Panc1 (cell line): Measurements from ENCODE around the gene ING2. TPM values are rescaled to one million over a fixed set of nuclear protein-coding genes. Genes with fewer than 3 reads are reported as not detected.

Source experiments
- ATAC-seq: fragments of 200-7000 bp; cut with Tn5 transposase; 2 replicates; pipeline ENCODE4 v1.9.1; 2020; ENCODE audit warnings: mild to moderate bottlenecking, moderate library complexity
- BruUV-seq: library from RNA; stranded (reverse); fragments of 400-500 nt; replicated peaks from 2 replicates; lab custom pipeline; 2021; lab: Mats Ljungman, UMichigan
- CTCF ChIA-PET: fragments of 300-600 bp; sonication (Branson Sonifier 250); formaldehyde crosslinking; loops from one replicate; lab custom pipeline; 2022; ENCODE audit warnings: antibody characterized with exemption; lab: Charles Lee
- POLR2A ChIA-PET: fragments of 300-600 bp; sonication (Branson Sonifier 250); formaldehyde crosslinking; loops from one replicate; lab custom pipeline; 2022; ENCODE audit warnings: antibody characterized with exemption; lab: Charles Lee
- DNase-seq: peaks from one replicate; pipeline ENCODE4 v3.0.0-alpha.2; 2010; ENCODE audit warnings: low read depth, low spot score
- H3K27ac ChIP-seq: 2 replicates; pipeline ENCODE4 v1.5.1; 2011; ENCODE audit warnings: mild to moderate bottlenecking, low read length, inconsistent platforms
- H3K27me3 ChIP-seq: fragments of 200-500 bp; sonication (Bioruptor generic); 2 replicates; pipeline ENCODE4 v1.6.0; 2014; ENCODE audit warnings: low read length, inconsistent platforms; ENCODE audit not compliant: control insufficient read depth, insufficient read depth
- H3K36me3 ChIP-seq: fragments of 200-500 bp; sonication (Bioruptor generic); 2 replicates; pipeline ENCODE4 v1.5.1; 2014; ENCODE audit warnings: inconsistent platforms, mild to moderate bottlenecking, low read length, moderate library complexity; ENCODE audit not compliant: control insufficient read depth, insufficient read depth
- H3K4me1 ChIP-seq: 2 replicates; pipeline ENCODE4 v1.5.1; 2011; ENCODE audit warnings: inconsistent platforms, mild to moderate bottlenecking, low read length, moderate library complexity; ENCODE audit not compliant: control insufficient read depth, insufficient read depth
- H3K4me3 ChIP-seq, 2 experiments: 2 replicates each; pipeline ENCODE4 v1.5.1; 2011 to 2012; ENCODE audit warnings: low read depth in 2 of 2, low read length in 2 of 2, mild to moderate bottlenecking in 2 of 2, inconsistent platforms in 1 of 2, moderate library complexity in 1 of 2
- H3K9me3 ChIP-seq: fragments of 200-500 bp; sonication (Bioruptor generic); 2 replicates; pipeline ENCODE4 v1.5.1; 2014; ENCODE audit warnings: low read depth, mild to moderate bottlenecking, inconsistent platforms, low read length, moderate library complexity; ENCODE audit not compliant: control insufficient read depth, insufficient read depth
- CTCF ChIP-seq: fragments of 450-650 bp; IDR thresholded peaks from 2 replicates; pipeline ENCODE4 v1.5.1; 2017; ENCODE audit warnings: mild to moderate bottlenecking
- POLR2AphosphoS5 ChIP-seq: IDR thresholded peaks from 2 replicates; pipeline ENCODE4 v1.6.1; 2012; ENCODE audit warnings: mild to moderate bottlenecking, low read depth, low read length, moderate library complexity
- REST ChIP-seq, 2 experiments: IDR thresholded peaks; 2 replicates each; pipeline ENCODE4 v1.6.1; 2011 to 2012; ENCODE audit warnings: low read depth in 2 of 2, control low read depth in 1 of 2, low read length in 1 of 2, mild to moderate bottlenecking in 1 of 2, moderate library complexity in 1 of 2; ENCODE audit not compliant: insufficient read depth in 1 of 2
- SIN3A ChIP-seq: IDR thresholded peaks from 2 replicates; pipeline ENCODE4 v1.6.1; 2012; ENCODE audit warnings: low read depth, mild to moderate bottlenecking, low read length, moderate library complexity, borderline replicate concordance; ENCODE audit not compliant: insufficient read depth
- TCF7L2 ChIP-seq: IDR thresholded peaks from 2 replicates; pipeline ENCODE4 v1.6.1; 2011; ENCODE audit warnings: mild to moderate bottlenecking, low read depth, low read length, inconsistent platforms
- in situ Hi-C: cut with HindIII; loops from 2 replicates; pipeline ENCODE4 v1.10.0; 2016; ENCODE audit warnings: low sequenced_read_pairs, low pct_unique_long_range_greater_than_20kb
- intact Hi-C: fragments of 100-400 bp; cut with micrococcal nuclease; formaldehyde crosslinking; loops from one replicate; pipeline ENCODE4 v1.10.0; 2022; ENCODE audit not compliant: unreplicated experiment
- total RNA-seq: library from RNA; stranded (reverse); gene quantifications from one replicate; pipeline ENCODE4 v1.2.1, GENCODE V29; 2021; ENCODE audit not compliant: unreplicated experiment

The ING2 gene
- total RNA-seq, 1 experiment from 2014 or later: 11.8 TPM

GRCh38 chr4:183544109-183544508 lies 39.3 kb downstream of the ING2 start:
- H3K36me3 ChIP-seq: no peaks in the 10 kb centered on the region
- H3K27ac ChIP-seq: no peak overlapping the region
- in situ Hi-C loops (no loop called here), intact Hi-C loops (no loop called here)
- no peaks in the 10 kb centered on the region for H3K27me3 ChIP-seq
- DNase-seq (no peak), ATAC-seq (no peak)
- TF ChIP-seq POLR2AphosphoS5: no peak
- no peak for TF ChIP-seq CTCF
- no peak for TF ChIP-seq SIN3A
- no peak for TF ChIP-seq REST (IDR thresholded peaks at IDR 0.05; ENCODE audit: insufficient read depth in 1 of 2, low read depth in 2 of 2, low read length in 1 of 2)
- no peak for TF ChIP-seq TCF7L2
- H3K9me3 ChIP-seq: no peaks in the 10 kb centered on the region
- no peak overlapping the region for H3K4me3 ChIP-seq
- H3K4me1 ChIP-seq: no peaks in the 10 kb centered on the region
- no TSS peak for BruUV-seq
- ChIA-PET POLR2A (no interaction called here), CTCF (no interaction called here)

GRCh38 chr4:183546376-183546775 lies 41.5 kb downstream of the ING2 start:
- ChIA-PET POLR2A (interaction anchor here (0.6 kb wide), 1 partner anchor 91 kb away, joined by 10 read pairs; no protein-coding TSS in a partner anchor), CTCF (no interaction called here)

More at GRCh38 chr4:183546376-183546775, 41.5 kb downstream of the ING2 start:
- H3K4me3 ChIP-seq: no peak overlapping the region
- H3K4me1 ChIP-seq: no peaks in the 10 kb centered on the region
- intact Hi-C loops (no loop called here), in situ Hi-C loops (no loop called here)
- no peak overlapping the region for H3K27ac ChIP-seq
- ATAC-seq (no peak), DNase-seq (no peak)
- no TSS peak for BruUV-seq
- TF ChIP-seq CTCF (no peak), REST (IDR thresholded peaks at IDR 0.05; ENCODE audit: insufficient read depth in 1 of 2, low read depth in 2 of 2, low read length in 1 of 2) (no peak), POLR2AphosphoS5 (no peak), TCF7L2 (no peak), SIN3A (no peak)
- H3K36me3 ChIP-seq: no peaks in the 10 kb centered on the region
- no peaks in the 10 kb centered on the region for H3K9me3 ChIP-seq
- no peaks in the 10 kb centered on the region for H3K27me3 ChIP-seq
